DND-41 (cell line): Measurements from ENCODE around the gene EPHA3.

Experiments used
- EZH2 ChIP-seq: IDR thresholded peaks from 3 replicates; pipeline ENCODE4 v1.6.1; 2012; ENCODE audit warnings: borderline replicate concordance, low read depth, mild to moderate bottlenecking, moderate library complexity, low read length, inconsistent platforms; ENCODE audit not compliant: severe bottlenecking
- TF ChIP-seq, protein P1 (sequence below): IDR thresholded peaks from 2 replicates; pipeline ENCODE4 v1.5.1; 2012; ENCODE audit warnings: borderline replicate concordance, low read length, moderate library complexity, mild to moderate bottlenecking; ENCODE audit not compliant: poor library complexity, severe bottlenecking; ENCODE audit errors: extremely low read depth

DNA sequence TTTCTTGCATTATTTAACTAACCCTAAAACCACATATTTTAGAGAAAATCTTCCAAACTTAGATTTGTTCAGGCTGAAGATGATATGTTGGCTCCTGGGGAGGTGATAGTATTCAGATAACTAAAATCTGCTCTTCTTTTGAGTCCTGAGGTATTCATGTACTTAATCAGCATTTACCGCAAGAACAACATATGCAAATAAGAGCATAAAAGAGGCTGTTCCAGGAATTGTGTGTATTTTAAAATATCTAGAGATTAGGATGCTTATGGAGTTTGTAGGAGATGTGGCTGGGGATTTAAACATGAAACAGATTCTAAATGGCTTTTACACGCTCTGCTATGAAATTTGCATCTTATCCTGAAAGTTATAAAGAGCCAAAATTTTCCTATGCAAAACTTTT is 298.2 kb downstream of the EPHA3 start:
- TF ChIP-seq, protein P1, sequence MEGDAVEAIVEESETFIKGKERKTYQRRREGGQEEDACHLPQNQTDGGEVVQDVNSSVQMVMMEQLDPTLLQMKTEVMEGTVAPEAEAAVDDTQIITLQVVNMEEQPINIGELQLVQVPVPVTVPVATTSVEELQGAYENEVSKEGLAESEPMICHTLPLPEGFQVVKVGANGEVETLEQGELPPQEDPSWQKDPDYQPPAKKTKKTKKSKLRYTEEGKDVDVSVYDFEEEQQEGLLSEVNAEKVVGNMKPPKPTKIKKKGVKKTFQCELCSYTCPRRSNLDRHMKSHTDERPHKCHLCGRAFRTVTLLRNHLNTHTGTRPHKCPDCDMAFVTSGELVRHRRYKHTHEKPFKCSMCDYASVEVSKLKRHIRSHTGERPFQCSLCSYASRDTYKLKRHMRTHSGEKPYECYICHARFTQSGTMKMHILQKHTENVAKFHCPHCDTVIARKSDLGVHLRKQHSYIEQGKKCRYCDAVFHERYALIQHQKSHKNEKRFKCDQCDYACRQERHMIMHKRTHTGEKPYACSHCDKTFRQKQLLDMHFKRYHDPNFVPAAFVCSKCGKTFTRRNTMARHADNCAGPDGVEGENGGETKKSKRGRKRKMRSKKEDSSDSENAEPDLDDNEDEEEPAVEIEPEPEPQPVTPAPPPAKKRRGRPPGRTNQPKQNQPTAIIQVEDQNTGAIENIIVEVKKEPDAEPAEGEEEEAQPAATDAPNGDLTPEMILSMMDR = no peak
- no peak for TF ChIP-seq EZH2
